HG02798 (cell line): Measurements from ENCODE around the gene SNAP29.
"Not testable (repeated sequence)": the region's sequence is repeated elsewhere in the genome, so short reads cannot be mapped to it uniquely, and the experiment has no call there.

Experiments used
- ATAC-seq: cut with Tn5 transposase; IDR thresholded peaks from one replicate; pipeline ENCODE4 v1.9.1; 2021; ENCODE audit warnings: mild to moderate bottlenecking; ENCODE audit not compliant: unreplicated experiment, poor library complexity

Gene SNAP29

DNA sequence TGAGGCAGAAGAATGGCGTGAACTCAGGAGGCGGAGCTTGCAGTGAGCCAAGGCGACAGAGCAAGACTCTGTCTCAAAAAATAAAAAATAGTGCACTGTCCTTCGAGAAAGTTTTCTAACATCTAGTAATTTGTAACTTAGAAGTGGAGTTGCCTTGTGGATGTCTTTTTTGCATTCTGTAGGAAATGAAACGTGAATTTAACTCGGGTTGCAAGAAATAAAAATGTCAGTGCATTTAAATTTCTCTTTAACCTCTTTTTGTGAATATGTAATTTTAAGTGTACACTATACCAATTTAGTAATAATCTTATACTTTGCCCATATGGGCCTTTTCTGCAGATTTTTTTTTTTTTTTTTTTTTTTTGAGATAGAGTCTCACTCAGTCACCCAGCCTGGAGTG, 32.2 kb downstream of the SNAP29 start:
- no peak for ATAC-seq

DNA sequence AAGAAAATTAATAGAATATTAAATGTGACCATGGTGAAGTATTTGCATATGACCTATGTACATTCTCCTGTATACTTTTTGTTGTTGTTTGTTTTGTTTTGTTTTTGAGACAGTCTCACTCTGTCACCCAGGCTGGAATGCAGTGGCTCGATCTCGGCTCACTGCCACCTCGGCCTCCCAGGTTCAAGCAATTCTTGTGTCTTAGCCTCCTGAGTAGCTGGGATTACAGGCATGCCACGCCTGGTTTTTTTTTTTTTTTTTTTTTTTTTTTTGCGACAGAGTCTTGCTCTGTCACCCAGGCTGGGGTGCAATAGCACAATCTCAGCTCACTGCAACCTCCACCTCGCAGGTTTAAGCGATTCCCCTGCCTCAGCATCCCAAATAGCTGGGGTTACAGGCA, 38.9 kb downstream of the SNAP29 start:
- not testable (repeated sequence) for ATAC-seq

DNA sequence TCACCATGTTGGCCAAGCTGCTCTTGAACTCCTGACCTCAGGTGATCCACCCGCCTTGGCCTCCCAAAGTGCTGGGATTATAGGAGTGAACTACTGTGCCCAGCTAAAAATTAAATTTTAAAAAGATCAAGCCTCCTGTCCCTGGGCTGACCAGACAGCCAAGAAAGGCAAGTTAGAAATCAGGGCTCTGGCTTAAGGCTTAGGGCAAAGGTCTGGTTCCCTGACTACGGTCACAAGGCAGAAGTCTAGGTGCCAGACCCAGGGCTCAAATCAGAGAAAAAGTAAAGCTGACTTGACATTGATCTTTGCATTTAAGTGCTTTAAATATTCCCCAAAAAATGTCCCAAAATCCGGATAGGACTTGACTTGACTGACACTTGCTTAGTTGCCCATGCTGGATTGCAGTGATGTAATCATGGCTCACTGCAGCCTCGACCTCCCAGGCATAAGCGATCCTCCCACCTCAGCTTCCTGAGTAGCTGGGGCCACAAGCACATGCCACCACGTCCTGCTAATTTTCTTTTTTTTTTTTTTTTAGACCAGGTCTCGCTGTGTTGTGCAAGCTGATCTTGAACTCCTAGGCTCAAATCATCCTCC, 41.1 kb downstream of the SNAP29 start:
- ATAC-seq: no peak

DNA sequence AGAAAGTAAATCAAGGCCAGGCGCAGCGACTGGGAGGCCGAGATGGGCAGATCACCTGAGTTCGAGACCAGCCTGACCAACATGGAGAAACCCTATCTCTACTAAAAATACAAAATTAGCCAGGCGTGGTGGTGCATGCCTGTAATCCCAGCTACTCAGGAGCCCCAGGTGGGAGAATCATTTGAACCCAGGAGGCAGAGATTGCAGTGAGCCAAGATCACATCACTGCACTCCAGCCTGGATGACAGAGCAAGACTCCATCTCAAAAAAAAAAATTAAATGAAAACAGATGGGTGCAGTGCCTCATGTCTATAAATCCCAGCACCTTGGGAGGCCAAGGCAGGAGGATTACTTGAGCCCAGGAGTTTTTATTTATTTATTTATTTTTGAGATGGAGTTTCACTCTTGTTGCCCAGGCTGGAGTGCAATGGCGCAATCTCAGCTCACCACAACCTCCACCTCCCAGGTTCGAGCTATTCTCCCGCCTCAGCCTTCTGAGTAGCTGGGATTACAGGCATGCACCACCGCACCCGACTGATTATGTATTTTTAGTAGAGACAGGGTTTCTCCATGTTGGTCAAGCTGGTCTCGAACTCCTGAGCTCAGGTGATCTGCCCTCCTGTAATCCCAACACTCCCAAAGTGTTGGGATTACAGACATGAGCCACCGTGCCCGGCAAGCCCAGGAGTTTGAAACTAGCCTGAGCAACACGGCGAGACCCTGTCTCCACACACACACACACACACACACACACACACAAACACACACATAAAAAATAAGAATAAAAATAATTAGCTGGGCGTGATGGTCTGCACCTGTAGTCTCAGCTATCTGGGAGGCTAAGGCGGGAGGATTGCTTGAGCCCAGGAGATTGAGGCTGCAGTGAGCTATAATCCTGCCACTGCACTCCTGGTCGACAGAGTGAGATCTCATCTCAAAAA, 42.6 kb downstream of the SNAP29 start:
- not testable (repeated sequence) for ATAC-seq

DNA sequence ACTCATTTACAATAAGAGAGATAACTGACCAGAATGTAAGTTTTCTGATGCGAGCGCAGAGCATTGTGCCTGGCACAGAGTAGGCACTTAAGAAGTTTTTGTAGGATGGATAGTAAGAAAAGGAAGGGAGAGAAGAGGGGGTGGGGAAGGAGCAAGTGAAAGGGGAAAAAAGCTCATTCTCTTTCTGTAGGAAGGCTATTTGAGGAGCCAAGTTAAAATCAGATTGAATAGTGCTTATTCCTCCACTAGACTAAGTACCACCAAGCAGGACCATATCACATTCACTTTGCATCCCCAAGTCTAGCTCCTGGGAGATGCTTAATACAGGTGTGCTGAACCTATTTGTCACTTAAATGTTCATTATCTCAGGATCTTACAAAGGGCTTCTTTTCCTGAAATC, 44.3 kb downstream of the SNAP29 start:
- ATAC-seq: no peak

DNA sequence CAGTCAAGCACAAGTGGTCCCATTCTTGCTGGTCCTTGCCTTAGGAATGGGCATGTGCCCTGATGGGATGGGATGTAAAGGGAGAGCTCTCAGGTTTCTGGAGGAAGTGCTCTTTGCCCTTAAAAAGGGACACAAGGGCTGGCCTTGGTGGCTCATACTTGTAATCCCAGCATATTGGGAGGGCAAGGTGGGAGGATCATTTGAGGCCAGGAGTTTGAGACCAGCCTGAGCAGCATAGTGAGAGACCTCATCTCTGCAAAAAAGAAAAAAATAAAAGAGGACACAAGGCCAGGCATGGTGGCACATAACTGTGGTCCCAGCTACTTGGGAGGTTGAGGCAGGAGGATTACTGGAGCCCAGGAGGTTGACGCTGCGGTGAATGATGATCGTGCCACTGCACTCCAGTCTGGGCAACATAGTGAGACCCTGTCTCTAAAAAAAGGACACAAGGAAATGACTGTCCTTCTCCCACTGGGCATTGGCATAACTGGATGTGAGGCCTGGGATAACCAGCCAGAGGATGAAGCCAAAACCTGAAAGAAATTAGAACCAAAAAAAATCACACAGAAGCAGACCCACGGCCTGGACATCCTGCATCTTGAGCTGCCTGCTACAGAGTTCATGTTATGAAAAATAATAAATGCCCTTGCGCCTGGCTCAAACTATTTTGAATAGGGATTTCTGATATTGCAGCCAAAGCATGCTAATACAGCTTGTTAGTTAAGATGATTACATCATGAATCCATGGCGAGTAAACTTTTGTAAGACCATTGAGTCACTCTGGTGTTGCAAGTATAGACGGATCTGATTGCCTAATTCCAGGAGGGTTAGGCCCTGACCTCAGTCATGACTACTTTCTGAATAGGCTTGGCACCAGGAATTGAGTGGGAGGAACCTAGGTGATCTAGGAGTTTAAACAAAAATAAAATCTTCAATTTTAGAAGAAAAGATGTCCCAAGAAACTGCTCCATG, 45.5 kb downstream of the SNAP29 start:
- ATAC-seq: no peak

DNA sequence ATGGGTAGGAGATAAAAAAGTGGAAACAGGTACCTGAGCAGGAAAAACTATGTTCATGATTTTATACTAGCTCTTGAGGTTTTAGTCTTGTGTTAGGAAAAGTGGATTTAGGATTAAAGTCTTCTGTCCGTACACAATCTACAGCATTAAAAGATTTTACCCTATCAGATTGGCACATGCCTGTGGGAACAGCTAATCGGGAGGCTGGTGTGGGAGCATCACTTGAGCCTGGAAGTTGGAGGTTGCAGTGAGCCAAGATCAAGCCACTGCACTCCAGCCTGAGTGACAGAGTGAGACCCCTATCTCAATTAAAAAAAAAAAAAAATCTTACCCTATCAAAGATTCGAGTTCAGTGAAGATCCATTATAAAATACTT, 46.2 kb downstream of the SNAP29 start:
- no peak for ATAC-seq

DNA sequence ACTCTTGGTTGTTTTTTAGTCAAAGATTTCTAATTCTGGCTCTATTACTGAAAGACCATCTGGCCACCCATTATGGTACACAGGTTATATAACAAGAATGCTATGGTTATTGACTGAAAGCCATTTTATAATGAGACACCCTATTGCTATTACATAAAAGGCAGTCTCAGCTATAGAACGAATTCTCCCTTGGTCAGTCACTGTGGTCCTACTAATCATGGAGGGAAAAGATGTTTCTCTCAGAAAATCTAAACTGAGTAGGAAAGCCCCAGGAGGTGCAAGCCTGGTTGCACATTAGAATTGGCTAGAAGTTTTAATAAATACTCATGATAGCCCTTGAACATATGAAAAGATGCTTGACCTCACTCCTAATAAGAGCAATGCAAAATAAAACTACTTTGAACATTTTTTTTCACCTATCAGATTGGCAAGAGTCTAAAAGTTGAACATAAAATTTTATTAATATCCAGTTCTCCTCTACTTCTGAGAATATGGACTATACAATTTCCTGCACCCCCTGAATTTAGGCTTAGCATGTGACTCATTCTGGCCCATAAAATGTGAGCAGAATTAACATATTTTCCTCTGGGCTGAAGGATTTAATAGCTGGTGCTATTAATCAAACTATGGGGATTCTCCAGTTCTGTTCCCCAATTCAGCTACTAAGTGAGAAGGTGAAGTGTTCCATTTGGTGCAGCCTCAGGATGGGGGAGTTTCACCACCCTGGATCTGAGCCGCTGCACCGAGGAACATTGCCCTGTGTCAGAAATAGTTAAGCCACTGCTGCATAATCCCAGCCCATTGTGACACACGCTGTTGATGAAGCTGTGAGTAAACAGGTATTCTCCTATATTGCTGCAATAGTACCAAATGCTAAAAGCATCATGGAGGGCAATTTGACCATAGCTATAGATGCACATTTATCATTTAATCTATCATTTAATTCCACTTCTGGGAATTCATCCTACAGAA, 46.9 kb downstream of the SNAP29 start:
- no peak for ATAC-seq

DNA sequence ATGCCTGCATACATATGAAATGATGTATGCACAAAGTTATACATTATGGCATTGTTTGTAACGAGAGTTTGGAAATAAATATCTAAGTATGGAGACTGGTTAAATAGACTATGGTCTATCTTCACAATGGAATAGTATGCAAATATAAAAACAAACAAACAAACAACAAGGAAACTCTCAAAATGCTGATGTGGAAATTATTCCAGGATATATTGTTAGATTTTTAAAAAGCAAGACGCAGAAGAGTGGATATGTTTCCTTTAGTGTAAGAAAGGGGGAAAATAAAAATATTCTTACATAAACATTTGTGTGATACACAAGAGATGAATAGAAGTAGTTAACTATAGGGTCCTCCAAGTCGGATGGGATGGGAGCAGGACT, 47.6 kb downstream of the SNAP29 start:
- ATAC-seq: no peak

DNA sequence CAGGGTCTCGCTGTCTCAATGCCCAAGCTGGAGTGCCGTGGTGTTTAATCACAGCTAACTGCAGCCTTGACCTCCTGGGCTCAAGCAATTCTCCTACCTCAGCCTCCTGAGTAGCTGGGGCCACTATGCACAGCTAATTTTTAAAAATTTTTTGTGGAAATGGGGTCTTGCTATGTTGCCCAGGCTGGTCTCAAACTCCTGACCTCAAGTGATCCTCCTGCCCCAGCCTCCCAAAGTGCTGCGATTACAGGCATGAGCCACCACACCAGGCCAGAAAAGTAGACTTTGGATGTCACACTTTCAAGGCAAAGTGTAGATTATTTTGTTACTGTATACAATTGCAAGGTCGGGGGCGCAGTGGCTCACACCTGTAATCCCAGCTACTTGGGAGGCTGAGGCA, 49.9 kb downstream of the SNAP29 start:
- not testable (repeated sequence) for ATAC-seq

DNA sequence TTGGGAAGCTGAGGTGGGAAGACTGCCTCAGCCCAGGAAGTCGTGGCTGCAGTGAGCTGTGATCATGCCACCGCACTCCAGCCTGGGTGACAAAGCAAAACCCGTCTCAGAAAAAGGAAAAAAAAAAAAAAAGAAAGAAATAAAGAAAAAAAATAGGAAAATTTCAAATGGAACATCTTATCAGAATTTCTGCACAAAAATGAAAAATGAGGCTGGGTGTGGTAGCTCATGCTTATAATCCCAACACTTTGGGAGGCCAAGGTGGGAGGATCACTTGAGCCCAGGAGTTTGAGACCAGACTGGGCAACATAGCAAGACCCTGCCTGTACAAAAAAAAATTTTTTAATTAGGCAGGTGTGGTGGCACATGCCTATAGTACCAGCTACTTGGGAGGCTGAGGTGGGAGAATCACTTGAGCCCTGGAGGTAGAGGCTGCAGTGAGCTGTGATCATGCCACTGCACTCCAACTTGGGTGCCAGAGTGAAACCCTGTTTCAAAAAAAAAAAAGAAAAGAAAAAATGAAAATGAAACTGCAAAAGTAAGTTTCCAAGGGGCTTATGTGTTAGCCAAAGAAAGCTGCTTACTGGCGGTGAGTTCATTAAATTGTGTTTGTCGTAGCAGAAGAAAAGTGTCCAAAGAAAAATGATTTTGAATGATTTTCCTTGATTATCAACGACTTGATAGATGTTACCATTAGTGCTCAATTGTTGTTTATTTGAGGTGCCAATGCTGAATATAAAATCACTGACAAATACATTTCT, 50.9 kb downstream of the SNAP29 start:
- no peak for ATAC-seq

DNA sequence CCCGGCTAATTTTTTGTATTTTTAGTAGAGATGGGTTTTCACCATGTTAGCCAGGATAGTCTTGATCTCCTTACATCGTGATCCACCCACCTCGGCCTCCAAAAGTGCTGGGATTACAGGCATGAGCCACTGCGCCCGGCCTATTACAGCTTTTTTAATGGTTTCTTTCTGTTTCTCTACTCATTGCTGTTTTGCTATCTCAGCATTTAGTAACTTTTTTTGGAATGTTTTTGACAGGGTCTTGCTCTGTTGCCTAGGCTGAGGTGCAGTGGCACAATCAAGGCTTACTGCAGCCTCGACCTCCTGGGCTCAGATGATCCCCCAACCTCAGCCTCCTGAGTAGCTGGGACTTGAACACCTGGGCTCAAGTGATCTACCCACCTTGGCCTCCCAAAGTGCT, 53.7 kb downstream of the SNAP29 start:
- ATAC-seq: no peak

DNA sequence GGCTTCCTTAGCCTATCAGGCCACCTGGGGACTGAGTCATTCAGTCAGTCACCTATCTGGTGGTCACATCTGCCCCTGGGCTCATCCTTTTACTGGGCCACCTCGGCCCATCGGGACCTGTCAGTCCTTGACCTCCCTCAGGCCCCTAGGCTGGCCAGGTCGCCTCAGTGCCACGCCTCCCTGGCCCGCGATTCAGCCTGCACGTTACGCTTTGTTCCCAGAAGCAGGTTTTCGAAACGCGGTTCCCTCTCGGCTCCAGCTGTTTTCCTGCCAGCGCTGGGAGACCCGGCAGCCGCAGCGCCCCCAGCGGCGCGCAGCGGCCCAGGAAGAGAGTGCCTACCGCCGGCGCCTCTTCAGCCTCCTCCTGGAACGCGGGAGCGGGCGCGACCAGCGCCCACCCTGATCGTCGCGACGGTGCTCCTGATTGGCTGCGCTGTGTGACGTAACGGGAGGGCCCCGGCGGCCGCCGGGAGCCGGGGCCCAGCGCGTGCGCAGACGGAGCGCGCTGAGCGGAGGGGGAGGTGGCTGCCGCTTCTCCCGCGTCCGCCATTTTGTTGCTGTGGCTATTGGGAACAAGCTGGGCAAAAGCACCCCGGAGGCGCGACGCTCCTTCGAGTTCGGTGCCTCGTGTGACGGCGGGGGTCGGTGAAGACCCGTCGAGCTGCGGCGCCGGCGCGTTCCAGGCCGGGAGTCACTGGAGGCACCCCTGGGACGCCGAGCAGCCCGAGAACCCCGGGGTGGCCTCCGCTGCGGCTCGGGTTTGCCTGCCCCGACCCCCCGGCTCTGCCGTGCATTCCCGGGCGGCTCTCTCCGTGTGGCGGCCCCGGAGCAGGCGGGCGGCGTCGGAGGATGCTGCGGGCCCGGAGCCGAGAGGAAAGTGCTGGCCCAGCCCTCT, 58.4 kb downstream of the SNAP29 start, which contains the start of gene CRKL:
CRKL (plus strand) TSS at position 492 of the 895 bp plus-strand sequence. CDS start 528 bp downstream, outside the sequence.
- peak; percentile 98 for ATAC-seq

DNA sequence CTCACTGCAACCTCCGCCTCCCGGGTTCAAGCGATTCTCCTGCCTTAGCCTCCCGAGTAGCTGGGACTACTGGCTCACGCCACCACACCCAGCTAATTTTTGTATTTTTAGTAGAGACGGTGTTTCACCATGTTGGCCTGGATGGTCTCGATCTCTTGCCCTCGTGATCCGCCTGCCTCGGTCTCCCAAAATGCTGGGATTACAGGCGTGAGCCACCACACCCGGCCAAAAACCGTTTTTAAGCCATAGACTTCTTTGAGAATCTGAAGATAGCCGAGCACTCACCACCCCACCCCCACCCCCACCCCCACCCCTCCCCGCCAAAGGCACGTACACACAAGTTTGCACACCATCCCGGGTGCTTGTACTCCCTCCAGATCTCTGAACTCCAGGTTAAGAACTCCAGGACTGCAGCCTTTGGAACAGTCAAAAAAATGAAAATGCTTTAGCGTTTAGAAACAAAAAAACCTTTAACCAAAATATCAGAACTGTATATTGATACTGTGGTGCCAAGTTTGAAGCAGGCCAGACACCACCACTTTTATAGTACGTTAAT, 59.9 kb downstream of the SNAP29 start:
- no peak for ATAC-seq

DNA sequence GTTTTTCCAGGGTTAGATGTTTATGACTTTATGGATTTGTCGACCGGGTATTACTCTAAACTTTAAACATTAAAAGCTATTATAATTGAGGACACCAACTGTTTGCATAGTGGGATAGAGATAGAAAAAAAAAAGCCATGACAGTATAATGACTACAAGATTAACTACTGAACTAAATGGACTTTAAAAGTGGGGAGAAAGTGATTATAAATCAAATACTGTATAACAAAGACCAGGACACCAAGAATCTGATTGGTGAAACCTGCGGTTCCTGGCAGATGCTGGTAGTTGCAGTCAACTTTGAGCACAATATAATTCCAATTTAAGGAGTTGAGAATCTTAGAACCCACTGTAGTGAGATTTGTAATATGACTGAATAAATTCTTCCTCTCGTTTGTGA, 60.9 kb downstream of the SNAP29 start:
- no peak for ATAC-seq

DNA sequence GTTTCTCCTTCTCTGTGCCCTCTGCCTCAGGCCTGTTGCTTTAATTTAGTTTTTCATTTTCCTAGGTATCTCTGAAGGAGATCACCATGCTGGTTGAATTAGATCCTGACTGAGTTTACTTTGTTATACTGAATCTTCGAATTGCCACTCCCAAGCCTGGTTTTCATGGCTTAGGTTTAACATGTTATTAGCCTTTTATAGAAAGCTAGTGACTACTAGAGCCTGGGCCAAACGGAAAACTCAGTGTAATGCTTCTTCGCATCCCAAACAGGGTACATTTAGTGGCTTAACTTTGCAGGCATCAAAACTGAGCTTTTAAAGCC, 62.0 kb downstream of the SNAP29 start:
- no peak for ATAC-seq

DNA sequence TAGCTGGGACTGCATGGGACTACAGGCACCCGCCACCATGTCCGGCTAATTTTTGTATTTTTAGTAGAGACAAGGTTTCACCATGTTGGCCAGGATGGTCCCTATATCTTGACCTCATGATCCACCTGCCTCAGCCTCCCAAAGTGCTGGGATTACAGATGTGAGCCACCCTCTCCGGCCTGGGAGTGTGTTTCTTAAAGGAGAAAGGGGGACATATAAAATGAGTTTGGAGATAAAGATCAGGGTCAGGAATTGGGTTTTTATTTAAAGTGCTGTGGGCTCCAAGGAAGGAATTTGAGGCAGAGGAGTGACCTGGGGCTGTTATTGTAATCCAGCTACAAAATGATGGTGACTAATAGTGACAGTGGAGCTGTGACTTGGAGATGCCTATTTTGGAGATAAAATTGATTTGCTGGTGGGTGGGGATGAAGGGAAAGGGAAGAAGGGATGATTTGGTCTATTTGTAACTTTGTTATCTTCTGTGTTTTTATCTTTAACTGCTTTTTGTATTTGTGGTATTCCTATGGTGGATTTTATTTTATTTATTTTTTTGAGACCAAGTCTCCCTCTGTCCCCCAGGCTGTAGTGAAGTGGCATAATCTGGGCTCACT, 63.4 kb downstream of the SNAP29 start:
- no peak for ATAC-seq
